ENCODE data around the gene RAD18. TPM values are rescaled to one million over a fixed set of nuclear protein-coding genes. Genes with fewer than 3 reads are reported as not detected.

Gene RAD18
- total and polyA plus RNA-seq, 2 experiments from 2014 or later, result 14.3 to 17.5 TPM

DNA sequence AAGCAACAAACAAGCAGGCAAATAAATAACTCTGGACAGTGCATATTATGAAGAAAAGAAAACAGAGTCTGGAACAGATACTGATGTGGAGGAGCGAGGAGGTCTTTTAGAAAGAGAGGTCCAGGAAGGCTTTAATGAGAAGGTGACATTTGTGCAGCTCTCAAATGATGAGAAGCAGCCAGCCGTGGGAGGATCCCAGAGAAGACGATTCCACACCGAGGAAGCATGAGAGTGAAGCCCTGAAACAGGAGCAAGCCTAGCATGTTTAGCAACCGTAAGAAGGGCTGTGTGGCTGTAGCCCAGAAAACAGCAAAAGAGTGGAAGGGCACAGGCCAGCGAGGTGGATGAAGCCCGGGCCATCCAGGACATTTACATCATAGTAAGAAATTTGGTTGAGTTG is 93.1 kb downstream of the RAD18 start:
- no peak overlapping the region for H2AFZ ChIP-seq
- in situ Hi-C loops (cut with MboI), result no loop called here
- TF ChIP-seq EZH2 (IDR thresholded peaks at IDR 0.05; ENCODE audit: insufficient read depth, poor library complexity, severe bottlenecking) (no peak), EZH2phosphoT487 (IDR thresholded peaks at IDR 0.05; ENCODE audit: insufficient read depth, low read depth) (no peak)
- H3K36me3 ChIP-seq (ENCODE audit: low read depth), result no peaks in the 10 kb centered on the region
- H3K9ac ChIP-seq, result peak overlapping the region; percentile 9; the same call in 1 of the 2 replicates
- H3K9me3 ChIP-seq (ENCODE audit: low read depth), result no peaks in the 10 kb centered on the region
- no peaks in the 10 kb centered on the region for H4K20me1 ChIP-seq (ENCODE audit: insufficient read depth)
- peak overlapping the region; percentile 86 for H3K27ac ChIP-seq
- H3K27me3 ChIP-seq (replicated peaks; ENCODE audit: insufficient read depth), result no peaks in the 10 kb centered on the region
- peaks cover 28% of the 10 kb centered on the region for H3F3A ChIP-seq (ENCODE audit: insufficient read depth)
- 79 to 85% methylated on average over 7 of the region's 7 CpGs for WGBS, 2 experiments (ENCODE audit: low coverage in 1 of 2, low lambda C conversion rate in 2 of 2, missing lambda C conversion rate in 2 of 2)
- H3K4me3 ChIP-seq, result no peak overlapping the region
- peaks cover 40% of the 10 kb centered on the region for H3K4me1 ChIP-seq (ENCODE audit: insufficient read depth)
- no peaks in the 10 kb centered on the region for H3K79me2 ChIP-seq (ENCODE audit: insufficient read depth)
- no peak for DNase-seq
- H3K4me2 ChIP-seq (ENCODE audit: unreplicated experiment), result peak overlapping the region; percentile 3
- no peaks in the 10 kb centered on the region for H3K9me2 ChIP-seq (ENCODE audit: insufficient read depth)

DNA sequence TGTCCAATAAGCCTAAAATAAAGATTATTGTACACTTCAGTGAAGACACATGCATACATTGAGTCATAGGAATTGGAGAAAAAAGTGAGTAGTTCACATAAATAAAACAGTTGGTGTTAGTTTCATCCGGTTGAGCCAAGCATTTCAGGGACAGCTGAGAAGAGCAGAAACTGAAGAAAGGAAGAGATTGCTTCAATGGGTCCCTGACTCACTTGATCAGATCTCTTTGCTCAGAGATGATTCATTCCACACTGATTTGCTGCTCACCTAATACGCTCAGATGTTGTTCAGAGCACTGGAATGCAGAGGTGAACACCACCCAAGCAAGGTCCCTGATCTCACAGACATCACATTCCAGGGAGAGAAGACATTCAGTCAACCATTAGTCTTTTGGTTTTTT is 93.7 kb downstream of the RAD18 start:
- in situ Hi-C loops (cut with MboI), result no loop called here
- Histone ChIP-seq H3K9me3 (ENCODE audit: low read depth) (no peaks in the 10 kb centered on the region), H3K79me2 (ENCODE audit: insufficient read depth) (no peaks in the 10 kb centered on the region), H3K4me2 (ENCODE audit: unreplicated experiment) (peak overlapping the region; percentile 63), H3F3A (ENCODE audit: insufficient read depth) (peaks cover 28% of the 10 kb centered on the region), H2AFZ (0 out of 2 replicates have a peak overlapping the region, but pooled peaks have one; percentile 7), H3K36me3 (ENCODE audit: low read depth) (no peaks in the 10 kb centered on the region), H3K4me3 (0 out of 2 replicates have a peak overlapping the region, but pooled peaks have one; percentile 18), H3K27me3 (replicated peaks; ENCODE audit: insufficient read depth) (no peaks in the 10 kb centered on the region), H3K4me1 (ENCODE audit: insufficient read depth) (peaks cover 36% of the 10 kb centered on the region), H3K9me2 (ENCODE audit: insufficient read depth) (no peaks in the 10 kb centered on the region), H3K27ac (peak overlapping the region; percentile 86), H3K9ac (peak overlapping the region; percentile 29; the same call in 1 of the 2 replicates), H4K20me1 (ENCODE audit: insufficient read depth) (no peaks in the 10 kb centered on the region)
- DNase-seq, result peak; percentile 95
- 0% methylated on average over 2 of the region's 2 CpGs for WGBS, 2 experiments (ENCODE audit: low coverage in 1 of 2, low lambda C conversion rate in 2 of 2, missing lambda C conversion rate in 2 of 2)
- no peak for TF ChIP-seq EZH2 (IDR thresholded peaks at IDR 0.05; ENCODE audit: insufficient read depth, poor library complexity, severe bottlenecking)
- TF ChIP-seq EZH2phosphoT487 (IDR thresholded peaks at IDR 0.05; ENCODE audit: insufficient read depth, low read depth), result no peak

DNA sequence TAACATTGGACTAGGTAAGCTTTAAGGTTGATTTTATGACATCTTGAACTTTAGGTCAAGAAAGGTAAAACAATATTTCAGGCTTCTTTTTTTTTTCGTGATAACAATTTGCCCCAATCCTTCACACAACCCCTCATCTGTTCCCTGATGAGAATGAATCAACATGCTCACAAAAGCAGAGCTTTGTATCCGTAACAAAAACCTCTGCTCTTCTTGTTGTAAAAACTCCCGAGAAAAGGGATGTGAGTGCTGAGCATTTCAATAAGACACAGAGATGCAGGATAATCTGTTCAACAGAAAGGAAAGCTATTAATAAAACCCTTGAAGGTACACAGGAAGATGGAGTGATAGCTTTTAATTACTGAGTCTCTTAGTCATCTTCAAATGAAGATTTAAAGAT is 94.3 kb downstream of the RAD18 start:
- Histone ChIP-seq H3K79me2 (ENCODE audit: insufficient read depth) (no peaks in the 10 kb centered on the region), H3K27ac (peak overlapping the region; percentile 86), H3K4me1 (ENCODE audit: insufficient read depth) (peaks cover 31% of the 10 kb centered on the region), H3K4me2 (ENCODE audit: unreplicated experiment) (peak overlapping the region; percentile 63), H3F3A (ENCODE audit: insufficient read depth) (peaks cover 28% of the 10 kb centered on the region), H3K4me3 (peak overlapping the region; percentile 18; the same call in 1 of the 2 replicates), H2AFZ (peak overlapping the region; percentile 7; the same call in 1 of the 2 replicates), H3K27me3 (replicated peaks; ENCODE audit: insufficient read depth) (no peaks in the 10 kb centered on the region), H4K20me1 (ENCODE audit: insufficient read depth) (no peaks in the 10 kb centered on the region), H3K9me2 (ENCODE audit: insufficient read depth) (no peaks in the 10 kb centered on the region), H3K9me3 (ENCODE audit: low read depth) (no peaks in the 10 kb centered on the region), H3K9ac (peak overlapping the region; percentile 29; the same call in 1 of the 2 replicates), H3K36me3 (ENCODE audit: low read depth) (no peaks in the 10 kb centered on the region)
- in situ Hi-C loops (cut with MboI), result no loop called here
- TF ChIP-seq EZH2 (IDR thresholded peaks at IDR 0.05; ENCODE audit: insufficient read depth, poor library complexity, severe bottlenecking), result no peak
- no peak for TF ChIP-seq EZH2phosphoT487 (IDR thresholded peaks at IDR 0.05; ENCODE audit: insufficient read depth, low read depth)
- WGBS, 2 experiments (ENCODE audit: low coverage in 1 of 2, low lambda C conversion rate in 2 of 2, missing lambda C conversion rate in 2 of 2), result 58 to 71% methylated on average over 3 of the region's 3 CpGs
- DNase-seq, result peak; percentile 22

DNA sequence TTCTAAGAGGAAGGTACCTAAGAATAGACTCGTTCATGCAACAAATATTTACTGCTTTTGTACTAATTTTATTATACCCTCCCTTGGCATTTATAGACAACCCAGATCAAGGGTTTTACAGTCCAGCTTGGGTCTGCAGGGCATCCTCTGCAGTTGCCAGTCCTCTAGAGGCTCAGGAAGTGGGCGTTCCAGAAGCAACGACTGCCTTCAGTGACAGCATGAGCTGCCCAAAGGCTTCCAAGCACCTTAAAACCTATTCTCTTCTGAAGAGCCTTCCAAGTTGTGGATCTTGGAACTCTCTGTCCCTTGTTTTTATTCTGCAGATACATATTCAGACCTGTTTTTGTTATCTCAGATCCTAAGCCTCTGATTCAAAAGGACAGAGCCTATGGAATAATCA is 95.6 kb downstream of the RAD18 start:
- no peak for DNase-seq
- TF ChIP-seq EZH2phosphoT487 (IDR thresholded peaks at IDR 0.05; ENCODE audit: insufficient read depth, low read depth) (no peak), EZH2 (IDR thresholded peaks at IDR 0.05; ENCODE audit: insufficient read depth, poor library complexity, severe bottlenecking) (no peak)
- Histone ChIP-seq H3K36me3 (ENCODE audit: low read depth) (no peaks in the 10 kb centered on the region), H3K9me3 (ENCODE audit: low read depth) (no peaks in the 10 kb centered on the region), H3K4me1 (ENCODE audit: insufficient read depth) (peaks cover 31% of the 10 kb centered on the region), H3K9ac (no peak overlapping the region), H3K4me3 (no peak overlapping the region), H3K4me2 (ENCODE audit: unreplicated experiment) (no peak overlapping the region), H4K20me1 (ENCODE audit: insufficient read depth) (no peaks in the 10 kb centered on the region), H3K79me2 (ENCODE audit: insufficient read depth) (no peaks in the 10 kb centered on the region), H3K27me3 (replicated peaks; ENCODE audit: insufficient read depth) (no peaks in the 10 kb centered on the region), H3K27ac (no peak overlapping the region), H3K9me2 (ENCODE audit: insufficient read depth) (no peaks in the 10 kb centered on the region), H2AFZ (no peak overlapping the region), H3F3A (ENCODE audit: insufficient read depth) (peaks cover 28% of the 10 kb centered on the region)
- in situ Hi-C loops (cut with MboI), result no loop called here
- WGBS, 2 experiments (ENCODE audit: low coverage in 1 of 2, low lambda C conversion rate in 2 of 2, missing lambda C conversion rate in 2 of 2), result 88 to 93% methylated on average over 3 of the region's 3 CpGs
